SW480 (cell line): ENCODE data around the gene CPPED1.

Experiments
- DNase-seq: peaks from one replicate; pipeline ENCODE4 v3.0.0-alpha.2; 2016; ENCODE audit warnings: low spot score

The CPPED1 gene

DNA sequence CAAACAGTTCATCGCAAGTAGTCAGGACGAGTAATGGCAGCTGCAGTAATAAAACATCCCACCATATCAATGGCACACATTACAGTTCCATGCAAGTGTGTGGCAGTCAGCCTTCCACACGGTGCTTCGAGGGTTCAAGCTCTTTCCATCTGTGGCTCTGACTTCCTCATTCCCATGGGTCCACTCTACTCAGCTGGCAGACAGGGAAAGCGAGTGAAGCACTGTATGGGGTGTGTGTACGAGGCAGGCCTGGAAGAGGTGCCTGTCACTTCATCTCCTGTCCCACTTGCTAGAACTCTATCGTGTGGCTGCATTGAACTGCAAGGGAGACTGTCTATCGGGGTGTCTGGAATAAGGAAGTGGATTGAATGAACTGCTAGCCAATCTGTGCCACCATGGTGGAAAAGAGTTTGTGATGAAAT is 160.6 kb downstream of the CPPED1 start:
- no peak for DNase-seq

DNA sequence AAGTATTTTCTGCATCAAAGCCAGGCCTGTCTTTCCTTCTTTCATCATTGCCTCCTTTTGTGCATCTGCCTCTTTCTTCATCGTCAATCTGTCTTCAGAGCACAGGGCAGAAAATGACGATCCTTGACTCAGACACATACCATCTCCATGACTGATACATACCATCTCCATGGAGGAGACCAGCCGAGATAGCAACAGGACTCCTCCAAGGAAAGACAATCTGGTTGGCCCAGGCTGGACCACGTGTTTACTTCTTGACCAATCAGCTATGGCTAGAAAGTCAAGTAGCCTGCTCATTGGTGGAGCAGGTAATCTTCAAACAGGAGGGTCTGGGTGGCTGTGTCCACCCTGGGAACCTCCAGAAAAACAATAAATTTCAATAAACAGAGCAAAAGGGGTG is 164.6 kb downstream of the CPPED1 start:
- DNase-seq, result no peak

DNA sequence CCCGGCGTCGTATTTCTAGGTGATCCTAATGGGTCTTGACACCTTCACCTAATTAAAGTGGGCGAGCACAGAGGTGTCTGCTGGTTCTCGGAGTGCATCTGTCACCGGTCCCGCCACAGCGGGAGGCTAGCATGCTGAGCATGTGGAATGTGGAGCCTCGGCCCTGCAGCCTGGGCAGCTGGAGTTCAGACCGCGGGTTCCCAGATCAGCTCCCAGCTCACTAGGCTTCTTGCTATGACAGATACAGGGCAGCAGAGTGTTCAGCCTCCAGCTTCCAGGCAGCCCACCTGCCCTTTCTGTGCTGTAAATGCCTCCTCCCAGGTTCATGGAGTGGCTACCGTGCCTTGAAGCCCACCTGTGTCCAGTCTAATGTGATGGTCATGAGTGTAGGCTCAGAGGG is 166.7 kb downstream of the CPPED1 start:
- no peak for DNase-seq

DNA sequence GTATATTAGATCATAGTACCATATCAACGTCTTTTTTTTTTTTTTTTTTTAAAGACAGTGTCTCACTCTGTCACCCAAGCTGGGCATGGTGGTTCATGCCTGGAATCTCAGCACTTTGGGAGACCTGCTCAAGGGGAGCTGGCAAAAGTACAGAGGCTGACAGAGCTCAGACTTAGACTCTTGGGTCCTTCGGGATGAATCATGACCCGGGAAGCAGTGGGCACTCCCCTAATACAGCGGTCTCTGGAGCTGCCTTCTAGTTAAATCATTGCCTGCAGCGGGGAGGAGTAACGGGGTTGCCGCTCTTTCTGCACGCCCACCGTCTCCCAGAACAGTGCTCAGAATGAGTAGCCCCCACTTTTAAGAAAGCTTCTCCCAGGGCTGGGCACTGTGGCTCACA is 174.4 kb downstream of the CPPED1 start:
- DNase-seq, result no peak

DNA sequence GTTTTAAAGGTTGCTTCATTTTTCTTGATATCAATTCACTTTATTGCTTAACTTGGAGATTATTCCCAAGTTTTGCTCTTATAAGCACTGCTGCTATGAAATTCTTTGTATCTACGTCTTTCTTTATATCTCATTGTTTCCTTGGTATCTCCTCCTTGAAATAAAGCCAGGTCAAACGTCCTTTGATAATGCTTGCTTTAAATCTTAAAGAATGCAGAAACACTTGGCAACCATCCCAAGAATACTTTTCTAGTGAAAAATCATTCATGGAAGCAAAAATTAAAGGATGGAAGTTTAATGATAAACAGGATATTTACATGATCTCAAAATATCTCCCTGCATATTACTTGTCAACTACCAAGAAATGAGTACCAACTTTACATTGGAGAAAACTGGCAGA is 175.2 kb downstream of the CPPED1 start:
- DNase-seq, result no peak

DNA sequence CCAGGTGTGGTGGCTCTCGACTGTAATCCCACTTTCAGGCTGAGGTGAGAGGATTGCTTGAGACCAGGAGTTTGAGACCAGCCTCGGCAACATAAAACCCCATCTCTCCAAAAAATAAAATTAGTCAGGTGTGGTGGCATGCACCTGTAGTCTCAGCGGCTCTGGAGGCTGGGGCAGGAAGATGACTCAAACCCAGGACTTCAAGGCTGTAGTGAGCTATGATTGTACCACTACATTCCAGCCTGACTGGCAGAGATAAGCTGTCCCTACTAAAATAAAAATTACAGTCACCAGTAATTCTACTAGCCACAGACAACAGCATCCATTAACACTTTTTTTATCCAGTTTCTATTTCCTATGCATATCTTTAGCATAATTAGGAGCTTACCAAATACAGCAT is 176.3 kb downstream of the CPPED1 start:
- DNase-seq, result no peak

DNA sequence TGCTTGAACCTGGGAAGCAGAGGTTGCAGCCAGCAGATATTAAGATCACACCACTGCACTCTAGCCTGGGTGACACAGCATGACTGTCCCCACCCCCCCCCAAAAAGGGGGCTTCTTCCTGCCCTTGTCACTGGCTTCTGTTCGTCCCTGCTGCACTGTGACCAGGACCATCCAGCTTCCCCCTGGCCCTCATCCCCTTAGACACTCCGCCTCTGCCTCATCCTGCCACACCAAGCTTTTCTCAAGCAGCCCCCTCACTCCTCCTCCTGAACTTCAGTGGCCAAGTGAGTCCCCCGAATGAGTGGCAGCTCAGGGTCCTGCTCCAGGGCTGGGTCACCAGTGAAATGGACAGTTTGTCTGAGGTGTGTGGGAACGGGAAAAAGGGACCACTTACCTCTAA is 177.3 kb downstream of the CPPED1 start:
- DNase-seq, result no peak

DNA sequence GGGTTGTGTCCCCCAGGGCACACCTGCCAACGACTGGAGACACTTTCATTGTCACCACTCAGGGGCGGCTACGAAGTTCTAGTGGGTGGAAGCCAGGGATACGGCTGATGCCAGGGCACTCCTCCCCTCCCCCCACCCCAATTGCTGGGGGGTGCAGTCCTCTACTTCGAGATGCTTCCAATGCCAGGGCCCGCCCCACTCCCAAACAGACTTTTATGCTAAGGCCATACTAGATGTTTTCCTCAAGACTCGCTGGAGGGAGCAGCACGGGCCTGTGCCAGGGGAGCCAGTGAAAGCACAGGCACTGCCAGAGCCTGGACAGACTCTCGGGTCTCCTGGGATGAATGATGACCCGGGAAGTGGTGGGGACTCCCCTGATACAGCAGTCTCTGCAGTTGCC is 178.0 kb downstream of the CPPED1 start:
- DNase-seq, result no peak

DNA sequence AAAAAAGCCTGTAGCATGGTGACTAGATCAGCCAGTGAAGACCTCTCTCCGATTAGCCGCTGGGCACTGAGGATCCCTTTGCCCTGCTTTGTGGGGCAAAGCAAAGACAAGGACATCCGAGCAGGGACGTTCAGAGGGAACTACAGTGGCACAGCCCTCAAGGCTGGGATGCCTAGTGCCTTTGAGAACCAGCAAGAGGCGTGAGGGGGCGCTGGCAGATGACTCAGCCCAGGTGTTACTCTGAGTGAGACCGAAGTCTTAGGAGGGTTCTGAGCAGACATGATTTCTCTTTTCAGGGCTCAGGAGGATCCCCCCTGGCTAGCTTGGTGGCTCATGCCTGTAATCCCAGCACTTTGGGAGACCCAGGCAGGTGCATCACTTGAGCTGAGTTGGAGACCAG is 178.6 kb downstream of the CPPED1 start:
- DNase-seq, result no peak

DNA sequence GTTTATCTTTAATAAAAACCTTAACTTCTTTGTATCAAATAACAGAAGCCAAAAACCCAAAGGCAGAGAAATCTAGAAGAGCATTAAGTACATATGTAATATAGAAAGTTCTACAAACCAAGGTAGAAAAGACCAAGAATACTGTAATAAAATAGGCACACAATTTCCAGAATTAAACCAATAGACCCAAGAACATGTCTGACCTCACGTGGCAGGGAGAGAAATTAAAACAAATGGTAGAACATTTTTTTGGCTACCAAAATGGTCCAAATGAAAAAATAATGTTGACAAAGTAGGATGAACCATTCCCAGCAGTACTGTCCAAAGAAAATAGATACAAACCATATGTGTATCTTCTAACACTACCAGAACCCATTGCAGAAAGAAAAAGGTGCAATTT is 183.5 kb downstream of the CPPED1 start:
- DNase-seq, result no peak

DNA sequence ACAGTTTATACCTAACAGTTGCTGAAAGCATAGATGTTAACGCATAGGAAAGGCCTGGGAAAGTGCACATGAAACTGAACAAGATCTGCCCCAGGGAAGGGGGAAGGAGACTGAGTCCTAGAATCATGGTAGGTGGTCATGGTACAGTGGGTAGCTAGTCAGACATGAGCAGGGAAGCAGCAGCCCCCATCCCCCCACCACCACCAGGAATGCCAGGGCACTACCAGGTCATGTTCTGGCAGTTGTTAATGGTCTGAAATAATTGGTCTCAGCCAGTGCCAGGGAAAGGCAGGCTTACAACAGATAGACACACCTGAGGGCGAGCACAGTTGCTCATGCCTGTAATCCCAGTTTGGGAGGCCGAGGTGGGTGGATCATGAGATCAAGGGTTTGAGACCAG is 185.2 kb downstream of the CPPED1 start:
- no peak for DNase-seq

DNA sequence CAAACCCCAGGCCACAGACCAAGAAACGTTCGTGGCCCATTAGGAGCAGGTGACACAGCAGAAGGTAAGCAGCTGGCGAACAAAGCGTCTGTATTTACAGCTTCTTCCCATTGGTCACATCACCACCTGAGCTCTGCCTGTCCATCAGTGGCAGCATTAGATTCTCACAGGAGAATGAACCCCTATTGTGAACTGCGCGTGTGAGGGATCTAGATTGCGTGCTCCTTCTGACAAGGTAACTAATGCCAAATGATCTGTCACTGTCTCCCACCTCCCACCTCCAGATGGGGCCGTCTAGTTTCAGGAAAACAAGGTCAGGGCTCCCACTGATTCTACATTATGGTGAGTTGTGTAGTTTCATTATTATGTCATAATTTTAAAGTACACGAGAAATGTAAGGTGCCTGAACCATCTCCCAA is 186.3 kb downstream of the CPPED1 start:
- no peak for DNase-seq

DNA sequence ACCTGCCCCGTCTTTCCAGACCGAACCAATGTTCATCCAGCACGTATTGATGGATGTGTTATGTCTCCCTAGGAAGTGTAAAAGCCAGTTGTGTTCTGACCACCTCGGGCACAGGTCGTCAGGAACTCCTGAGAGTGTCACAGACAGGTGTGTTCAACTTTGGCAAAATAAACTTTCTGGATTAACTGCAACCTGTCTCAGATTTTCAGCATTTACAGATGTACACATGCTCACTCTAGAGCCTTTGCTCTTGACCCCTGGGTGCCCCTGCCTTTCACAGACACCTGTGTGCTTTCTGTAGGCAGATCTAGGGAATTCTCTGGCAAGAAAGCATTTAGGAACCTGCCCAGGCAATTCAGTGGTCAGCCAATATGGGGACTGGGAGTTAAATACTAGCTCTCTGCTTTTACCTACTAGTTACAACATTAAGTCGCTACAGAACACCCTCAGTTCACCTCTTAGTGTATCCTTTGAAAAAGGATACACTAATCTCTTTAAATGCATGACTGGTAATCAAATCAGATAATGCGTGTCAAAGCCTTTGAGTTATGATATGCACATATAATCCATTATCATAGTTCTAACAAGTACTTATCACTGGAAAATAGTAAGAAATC is 188.9 kb downstream of the CPPED1 start:
- DNase-seq, result peak; percentile 14

DNA sequence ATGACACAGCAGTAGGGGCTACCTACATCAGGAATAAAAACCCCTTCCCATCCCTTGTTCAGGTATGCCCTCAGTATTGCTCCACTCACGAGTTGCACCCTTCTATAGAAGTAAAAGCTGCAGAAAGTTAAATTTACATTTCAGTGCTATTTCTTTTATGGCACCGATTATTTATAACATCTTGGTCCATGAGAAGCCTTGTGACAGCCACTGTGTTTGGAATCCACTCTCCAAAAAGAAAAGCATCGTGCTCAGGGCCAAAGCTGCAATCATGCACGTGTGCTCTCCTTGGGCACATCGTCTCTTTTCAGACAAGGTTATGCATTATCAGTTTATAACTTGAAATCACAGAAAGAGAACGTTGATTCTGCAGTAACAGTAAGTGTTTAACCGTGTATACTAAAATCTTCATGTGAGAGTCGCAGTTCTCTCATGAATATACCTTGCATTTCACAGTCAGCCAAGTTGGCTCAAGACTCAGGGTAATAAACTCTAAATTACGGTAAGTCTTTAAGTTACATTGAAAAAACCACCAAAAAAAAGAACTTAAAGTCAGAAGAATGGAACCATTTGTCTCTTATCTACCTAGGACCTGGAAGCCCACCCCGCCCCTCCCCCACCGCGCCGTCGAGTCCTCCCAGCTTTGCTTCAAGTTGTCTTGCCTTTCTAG is 189.6 kb downstream of the CPPED1 start:
- DNase-seq, result no peak

DNA sequence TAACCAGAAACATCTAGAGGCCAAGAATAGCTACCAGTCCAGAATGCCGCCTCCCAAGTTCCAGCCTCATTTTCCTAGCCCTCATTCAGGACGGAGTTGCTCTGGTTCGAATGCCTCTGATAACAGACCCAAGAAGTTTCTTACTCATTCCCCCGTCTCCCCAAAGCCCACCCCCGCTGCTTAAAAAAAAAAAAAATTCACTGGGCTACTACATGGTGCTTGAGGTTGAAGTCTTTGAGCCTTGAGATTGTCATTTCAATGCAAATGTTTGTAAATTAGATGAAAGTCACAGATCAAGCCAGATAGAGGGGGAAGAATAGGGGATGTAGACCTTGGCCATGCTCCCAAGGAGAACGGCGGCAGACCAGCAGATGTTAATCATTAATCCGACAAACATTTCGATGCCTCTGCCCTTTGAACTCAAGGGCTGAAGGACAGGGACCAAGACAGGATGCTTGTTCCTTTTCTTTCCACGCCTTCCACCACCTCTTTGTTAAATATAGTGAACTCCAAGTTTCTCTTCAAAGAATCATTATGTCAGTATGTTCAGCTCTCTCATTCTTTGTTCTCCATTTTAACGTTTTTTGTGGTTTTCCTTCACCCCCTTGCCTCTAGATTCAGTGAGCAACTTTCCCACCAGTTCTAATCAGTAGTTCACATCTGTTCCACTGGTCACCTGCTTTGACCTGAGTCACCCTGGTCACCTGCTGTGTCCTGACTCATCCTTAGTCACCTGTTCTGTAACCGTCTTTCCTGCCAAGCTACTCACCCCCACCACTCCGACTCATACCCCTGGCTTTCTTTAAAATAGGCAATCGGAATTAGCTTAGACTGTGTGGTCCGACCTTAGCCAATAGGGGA is 190.3 kb downstream of the CPPED1 start:
- DNase-seq, result peak; percentile 98

DNA sequence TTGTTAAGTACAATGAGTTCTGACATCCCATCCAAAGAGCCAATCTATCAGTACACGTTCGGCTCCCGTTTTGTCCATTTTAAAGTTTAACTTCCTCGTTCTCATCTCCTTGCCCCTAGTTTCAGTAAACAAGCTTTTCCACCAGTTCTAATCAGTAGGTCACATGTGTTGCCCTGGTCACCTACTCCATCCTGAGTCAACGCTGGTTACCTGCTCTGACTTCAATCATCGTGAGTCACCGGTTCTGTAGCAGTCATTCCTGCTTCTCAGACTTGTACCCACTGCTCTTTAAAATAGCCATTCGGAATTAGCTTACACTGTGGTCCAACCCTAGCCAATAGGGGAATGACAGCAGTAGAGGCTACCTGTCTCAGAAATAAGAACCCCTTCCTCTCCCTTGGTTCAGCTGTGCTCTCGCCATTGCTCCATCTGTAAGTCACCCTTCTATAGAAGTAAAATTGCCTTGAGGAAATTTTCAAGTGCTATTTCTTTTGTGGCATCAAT is 191.0 kb downstream of the CPPED1 start:
- DNase-seq, result peak; percentile 96

DNA sequence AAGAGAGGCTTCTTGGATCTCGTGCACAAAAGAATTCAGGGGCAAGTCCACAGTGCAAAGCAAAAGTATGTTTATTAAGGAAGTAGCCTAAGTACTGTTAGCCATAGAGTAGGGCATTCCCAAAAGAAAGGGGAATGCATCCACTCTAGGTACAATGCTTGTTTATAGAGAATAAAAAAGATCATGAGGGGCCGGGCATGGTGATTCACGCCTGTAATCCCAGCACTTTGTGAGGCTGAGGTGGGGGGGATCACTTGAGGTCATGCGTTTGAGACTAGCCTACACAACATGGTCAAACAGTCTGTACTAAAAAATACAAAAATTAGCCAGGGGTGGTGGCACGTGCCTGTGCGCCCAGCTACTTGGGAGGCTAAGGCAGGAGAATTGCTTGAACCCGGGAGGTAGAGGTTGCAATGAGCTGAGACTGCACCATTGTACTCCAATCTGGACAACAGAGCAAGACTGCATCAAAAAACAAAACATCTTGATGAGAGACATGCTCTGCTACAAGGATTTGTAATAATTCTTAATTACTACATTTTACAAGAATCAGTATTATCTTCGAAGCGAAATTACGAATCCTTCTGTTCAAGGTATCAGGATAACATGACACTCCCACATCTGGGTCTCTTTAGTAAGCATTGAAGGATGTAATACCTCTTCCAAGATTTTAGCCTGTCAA is 191.6 kb downstream of the CPPED1 start:
- DNase-seq, result peak; percentile 26

DNA sequence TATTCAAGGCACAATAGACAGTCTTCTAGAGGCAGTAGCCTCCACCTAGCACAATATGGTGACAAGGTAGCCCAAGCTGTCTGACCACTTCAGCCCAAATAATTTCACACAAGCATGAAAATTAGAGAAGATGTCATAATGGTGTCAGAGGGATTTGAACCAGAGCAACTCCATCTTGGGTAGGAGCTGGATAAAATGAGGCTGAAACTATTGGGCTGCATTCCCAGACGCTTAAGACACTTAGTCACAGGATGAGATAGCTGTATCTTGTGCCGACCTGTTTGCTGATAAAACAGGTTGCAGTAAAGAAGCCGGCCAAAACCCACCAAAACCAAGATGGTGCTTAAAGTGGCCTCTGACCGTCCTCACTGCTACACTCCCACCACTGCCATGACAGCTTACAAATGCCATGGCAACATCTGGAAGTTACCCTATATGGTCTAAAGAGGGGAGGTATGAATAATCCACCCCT is 192.6 kb downstream of the CPPED1 start:
- no peak for DNase-seq

DNA sequence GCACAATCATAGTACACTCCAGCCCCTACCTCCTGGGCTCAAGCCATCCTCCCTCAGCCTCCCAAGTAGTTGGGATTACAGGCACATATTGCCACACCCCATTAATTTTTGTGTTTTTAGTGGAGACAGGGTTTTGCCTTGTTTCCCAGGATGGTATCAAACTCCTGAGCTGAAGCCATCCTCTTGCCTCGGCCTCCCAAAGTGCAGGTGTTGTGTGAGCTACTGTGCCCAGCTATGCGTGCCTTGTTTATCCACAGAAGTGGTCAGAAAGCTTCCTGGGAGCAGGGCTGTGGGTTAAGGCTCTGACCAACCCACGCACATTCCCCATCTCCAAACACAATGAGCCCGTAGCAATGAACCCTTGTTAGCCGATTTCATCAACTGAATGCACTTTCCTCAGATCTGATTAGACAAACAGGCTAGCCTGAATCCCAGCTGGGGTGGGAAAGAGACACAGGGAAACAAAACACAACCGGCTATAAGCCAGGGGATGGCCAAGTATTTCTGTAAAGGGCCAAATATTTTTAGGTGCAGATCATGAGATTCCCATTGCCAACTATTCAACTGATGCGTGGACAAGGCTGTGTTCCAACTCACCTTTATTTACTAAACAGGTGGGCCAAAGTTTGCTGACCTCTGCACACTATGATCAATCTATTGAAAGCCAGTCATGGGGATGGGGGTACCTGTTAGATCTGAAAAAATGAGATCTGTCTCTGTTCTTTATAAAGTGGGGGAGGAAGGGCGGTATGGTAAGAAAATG is 193.6 kb downstream of the CPPED1 start:
- peak; percentile 96 for DNase-seq
